Fibroblast of skin of abdomen (primary cell): ENCODE measurements around the gene OGFR.
A peak's percentile ranks its signal among the peaks of the same experiment; 100 is the strongest.

Experiments used
- DNase-seq: peaks from one replicate; pipeline ENCODE4 v3.0.0-alpha.2; 2013

OGFR gene

GRCh38 chr20:62782893-62783278, 21.7 kb upstream of the OGFR start:
- no peak for DNase-seq

GRCh38 chr20:62784497-62784896, 20.1 kb upstream of the OGFR start:
- no peak for DNase-seq

DNA sequence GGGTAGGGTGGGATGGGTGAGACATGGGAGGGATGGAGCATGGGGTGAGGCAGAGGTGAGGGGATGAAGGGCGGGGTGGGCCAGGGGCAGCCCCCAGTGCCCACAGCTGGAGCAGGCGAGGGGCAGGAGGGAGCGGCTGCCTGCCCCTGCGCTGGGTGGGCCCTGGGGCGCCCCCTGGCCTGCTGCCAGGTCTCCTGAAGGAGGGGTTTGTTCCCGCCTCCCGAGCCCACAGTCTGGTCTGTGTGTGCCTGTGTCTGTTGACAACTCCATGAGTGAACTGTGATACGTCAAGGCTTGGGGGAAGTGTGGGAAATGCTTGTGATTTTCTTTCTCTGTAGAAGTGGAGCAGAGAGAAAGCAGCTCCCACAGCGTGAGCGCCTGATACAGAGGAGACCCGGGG, 19.2 kb upstream of the OGFR start:
- no peak for DNase-seq

DNA sequence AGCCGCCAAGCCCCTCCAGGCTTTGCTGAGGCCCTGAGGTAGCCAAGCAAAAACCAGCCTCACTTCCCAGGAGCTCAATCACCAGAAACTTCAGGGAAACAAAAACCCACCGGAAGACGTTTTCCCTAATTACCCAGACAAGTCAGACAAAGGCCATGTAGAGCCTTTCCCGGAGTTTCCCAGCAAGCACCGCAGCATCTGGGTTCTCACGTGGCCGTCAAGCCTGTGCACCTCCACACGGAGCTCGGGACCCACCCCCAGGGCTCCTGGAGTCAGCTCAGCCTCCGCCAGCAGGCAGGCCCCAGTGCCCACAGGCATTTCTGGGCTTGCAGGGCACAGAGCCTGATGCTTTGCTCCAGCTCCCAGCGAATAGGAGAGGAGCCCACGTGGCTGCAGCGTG, 18.5 kb upstream of the OGFR start:
- DNase-seq = no peak

GRCh38 chr20:62787321-62787720, 17.3 kb upstream of the OGFR start:
- DNase-seq = no peak

- no peak for DNase-seq
Measured at GRCh38 chr20:62787866-62788265, 16.8 kb upstream of the OGFR start.

DNA sequence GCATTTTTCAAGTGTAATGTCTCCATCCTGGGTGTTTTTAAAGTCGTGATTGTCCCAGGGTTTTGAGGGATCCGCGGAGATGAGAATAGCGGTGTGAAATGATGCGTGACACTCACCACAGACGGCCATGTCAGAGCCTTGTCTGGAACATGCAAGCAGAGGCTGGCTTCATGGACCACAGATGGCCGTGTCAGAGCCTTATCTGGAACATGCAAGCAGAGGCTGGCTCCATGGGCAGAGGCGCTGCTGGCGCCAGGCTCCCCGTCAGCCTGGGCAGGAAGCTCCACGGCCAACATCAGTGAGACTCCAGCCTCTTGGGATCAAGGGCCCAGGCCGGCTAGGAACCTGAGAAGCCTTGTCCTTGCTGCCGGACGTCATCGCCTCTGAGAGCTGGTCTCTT, 16.0 kb upstream of the OGFR start:
- DNase-seq = no peak

- no peak for DNase-seq
Measured at GRCh38 chr20:62790075-62790474, 14.6 kb upstream of the OGFR start.

DNA sequence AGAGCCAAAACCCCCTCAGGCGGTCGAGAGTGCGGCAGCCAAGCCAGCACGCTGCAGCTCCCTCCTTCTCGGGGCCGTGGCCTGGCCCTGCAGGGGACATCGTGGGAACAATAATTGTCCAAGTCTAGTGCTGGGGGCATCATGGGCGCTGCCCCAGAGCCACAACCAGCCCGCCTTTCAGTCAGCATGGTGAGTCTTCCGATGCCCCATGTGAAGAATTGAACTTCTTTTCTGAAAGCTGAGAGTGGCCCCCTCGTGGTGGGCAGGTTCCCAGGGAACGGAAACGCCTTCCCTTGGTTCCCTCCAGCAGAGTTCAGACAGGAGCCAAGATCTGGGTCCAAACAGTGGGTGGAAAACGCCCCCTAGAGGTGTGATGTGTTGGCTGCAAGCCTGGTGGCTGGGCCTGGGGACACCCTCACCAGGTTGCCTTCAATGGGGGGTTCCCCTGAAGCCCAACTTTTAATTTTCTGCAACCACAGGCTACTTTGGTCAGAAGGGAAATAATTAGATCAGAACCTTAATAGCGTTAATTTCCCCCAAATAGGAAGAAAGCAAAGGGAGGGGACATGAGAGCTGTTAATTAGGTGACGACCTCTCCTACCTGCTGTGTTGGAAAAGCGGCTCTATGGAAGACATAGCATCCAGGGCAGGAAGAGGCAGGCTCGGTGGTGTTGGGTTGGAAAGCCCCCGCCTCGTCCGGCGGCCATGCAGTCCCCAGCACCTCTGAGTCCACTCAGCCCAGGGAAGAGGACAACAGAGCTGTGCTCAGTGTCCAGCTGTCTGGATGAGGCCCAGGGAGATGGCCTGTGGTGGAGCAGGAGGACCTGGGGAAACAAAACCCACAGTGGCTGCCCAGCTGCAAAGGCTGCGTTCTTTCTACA, 13.1 kb upstream of the OGFR start:
- DNase-seq = peak; percentile 88

GRCh38 chr20:62792182-62792939, 12.3 kb upstream of the OGFR start:
- peak; percentile 73 for DNase-seq

- DNase-seq = no peak
Measured at GRCh38 chr20:62792940-62793756, 11.5 kb upstream of the OGFR start.

- no peak for DNase-seq
Measured at GRCh38 chr20:62793757-62794006, 11.0 kb upstream of the OGFR start.

GRCh38 chr20:62794007-62794724, 10.5 kb upstream of the OGFR start:
- peak; percentile 96 for DNase-seq

DNA sequence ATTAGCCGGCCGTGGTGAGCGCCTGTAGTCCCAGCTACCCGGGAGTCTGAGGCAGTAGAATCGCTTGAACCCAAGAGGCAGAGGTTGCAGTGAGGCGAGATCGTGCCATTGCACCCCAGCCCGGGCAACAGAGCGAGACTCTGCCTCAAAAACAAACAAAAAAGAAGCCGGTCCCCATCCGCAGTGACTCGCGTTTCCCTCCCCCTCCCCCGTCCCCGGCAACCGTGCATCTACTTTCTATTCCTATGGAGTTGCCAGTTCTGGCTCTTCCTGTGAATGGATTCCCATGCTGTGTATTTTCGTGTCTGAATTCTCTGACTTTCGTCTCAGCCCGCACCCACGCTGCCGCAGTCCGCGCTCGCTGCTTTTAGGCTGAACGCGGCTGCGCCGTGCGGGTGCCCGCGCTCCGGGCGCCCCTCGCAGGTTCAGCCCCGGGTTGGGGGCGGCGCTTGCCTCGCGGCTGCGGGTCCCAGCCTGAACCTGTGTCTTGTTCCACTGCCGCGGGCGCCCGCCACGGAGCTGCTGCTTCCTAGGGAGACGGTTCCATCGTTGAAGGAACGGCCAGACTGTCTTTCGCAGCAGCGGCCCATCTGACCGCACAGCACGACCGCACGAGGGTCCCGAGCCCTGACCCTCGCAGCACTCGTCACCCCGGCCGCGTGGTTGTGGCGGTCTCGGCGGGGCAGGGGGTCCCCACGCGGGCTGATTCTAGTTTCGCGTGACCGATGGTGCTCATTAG, 9.4 kb upstream of the OGFR start:
- DNase-seq = peak; percentile 45

GRCh38 chr20:62796699-62797491, 7.7 kb upstream of the OGFR start:
- DNase-seq = no peak

- no peak for DNase-seq
Measured at GRCh38 chr20:62797671-62798532, 6.7 kb upstream of the OGFR start.

DNA sequence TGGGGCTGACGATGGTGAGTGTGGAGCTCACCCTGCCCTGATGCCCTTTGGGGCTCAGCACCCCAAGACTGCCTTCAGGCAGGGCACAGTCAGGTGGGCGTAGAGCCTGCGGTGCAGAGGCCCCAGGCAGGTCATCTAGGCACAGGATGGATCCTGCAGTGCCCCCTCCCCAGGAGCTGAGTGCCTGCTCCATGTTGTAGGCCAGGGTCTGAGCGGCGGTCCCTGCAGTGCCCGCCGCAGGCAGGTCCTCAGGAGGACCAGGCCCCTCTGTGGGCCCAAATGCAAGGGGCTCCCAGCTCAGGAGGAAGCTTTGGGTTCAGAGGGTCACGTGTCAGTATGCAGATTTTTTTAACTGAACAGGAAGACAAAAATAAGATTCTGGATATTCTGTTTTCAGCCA, 5.6 kb upstream of the OGFR start:
- no peak for DNase-seq

DNA sequence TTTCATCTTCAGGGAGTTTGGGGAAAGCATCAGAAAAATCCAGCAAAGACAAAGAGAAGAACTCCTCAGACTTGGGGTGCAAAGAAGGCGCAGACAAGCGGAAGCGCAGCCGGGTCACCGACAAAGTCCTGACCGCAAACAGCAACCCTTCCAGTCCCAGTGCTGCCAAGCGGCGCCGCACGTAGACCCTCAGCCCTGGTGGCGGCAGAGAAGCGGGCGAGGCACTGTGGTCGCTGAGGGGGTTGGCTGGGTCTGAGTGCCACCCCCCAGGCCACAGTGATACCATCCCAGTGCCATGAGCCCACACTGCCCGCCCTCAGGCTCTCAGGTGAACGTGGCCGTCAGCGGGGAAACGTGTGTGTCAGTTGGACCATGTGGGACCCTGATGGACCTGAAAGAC, 5.2 kb upstream of the OGFR start:
- DNase-seq = no peak

- DNase-seq = no peak
Measured at GRCh38 chr20:62799873-62800272, 4.8 kb upstream of the OGFR start.
